ENCODE measurements around the gene SNX13. TPM values are rescaled to one million over a fixed set of nuclear protein-coding genes. Genes with fewer than 3 reads are reported as not detected.

Gene SNX13
- total RNA-seq, 1 experiment from 2014 or later, result 59.7 TPM

DNA sequence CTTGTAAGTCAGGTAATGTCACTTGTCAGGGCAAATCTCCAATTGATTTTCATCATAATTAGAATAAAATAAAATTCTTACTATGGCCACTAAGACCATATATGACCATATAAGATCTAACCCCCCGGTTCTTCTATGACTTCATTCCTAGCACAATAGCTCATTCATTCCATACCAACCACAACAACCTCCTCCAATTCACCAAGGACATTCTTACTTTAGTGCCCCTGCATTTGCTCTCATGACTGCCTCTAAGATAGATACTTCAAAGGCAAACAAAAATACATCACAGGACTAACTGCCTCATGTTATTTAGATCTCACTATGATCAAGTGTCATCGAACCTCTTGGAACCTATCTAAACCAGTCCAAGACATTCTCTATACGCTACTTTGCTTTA is 90.8 kb downstream of the SNX13 start:
- Histone ChIP-seq H3K9me3 (ENCODE audit: low read length) (no peaks in the 10 kb centered on the region), H4K20me1 (ENCODE audit: insufficient read depth, low read depth, low read length) (no peaks in the 10 kb centered on the region), H3K27me3 (ENCODE audit: low read length) (no peaks in the 10 kb centered on the region), H3K4me1 (ENCODE audit: low read length) (no peaks in the 10 kb centered on the region), H3K36me3 (ENCODE audit: insufficient read depth, low read length) (peaks cover 43% of the 10 kb centered on the region), H3K79me2 (ENCODE audit: low read length) (peaks cover 52% of the 10 kb centered on the region), H3K4me2 (ENCODE audit: low read depth, low read length, poor library complexity, severe bottlenecking) (no peak overlapping the region), H2AFZ (ENCODE audit: low read length) (no peak overlapping the region), H3K9ac (ENCODE audit: low read length) (no peak overlapping the region), H3K27ac (ENCODE audit: low read length) (no peak overlapping the region), H3K4me3 (ENCODE audit: low read length) (no peak overlapping the region), H3K9me2 (replicated peaks; ENCODE audit: insufficient read depth, low read length) (no peaks in the 10 kb centered on the region)
- DNase-seq, result no peak

DNA sequence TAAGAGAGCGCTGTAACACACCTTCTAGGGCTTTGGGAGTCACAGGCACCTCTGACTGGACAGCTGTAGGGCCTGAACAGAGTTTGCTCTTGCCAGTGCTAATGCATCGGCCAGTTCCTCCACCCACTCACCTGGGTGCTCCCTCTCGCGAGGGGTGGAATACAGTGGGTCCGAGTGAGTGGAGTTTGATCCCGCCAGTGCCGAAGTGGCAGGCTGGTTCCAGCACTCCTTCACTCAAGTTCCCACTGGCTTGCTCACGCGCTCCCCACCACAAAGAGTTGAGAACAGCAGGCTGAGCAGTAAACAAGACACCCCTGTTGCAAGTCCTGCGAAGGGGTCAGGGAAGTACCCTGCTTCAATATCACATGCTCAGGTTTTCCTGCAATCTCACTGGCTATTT is 91.8 kb downstream of the SNX13 start:
- Histone ChIP-seq H3K27ac (ENCODE audit: low read length) (no peak overlapping the region), H3K4me1 (ENCODE audit: low read length) (no peaks in the 10 kb centered on the region), H3K27me3 (ENCODE audit: low read length) (no peaks in the 10 kb centered on the region), H3K4me2 (ENCODE audit: low read depth, low read length, poor library complexity, severe bottlenecking) (no peak overlapping the region), H3K9ac (ENCODE audit: low read length) (no peak overlapping the region), H4K20me1 (ENCODE audit: insufficient read depth, low read depth, low read length) (no peaks in the 10 kb centered on the region), H3K36me3 (ENCODE audit: insufficient read depth, low read length) (peaks cover 52% of the 10 kb centered on the region), H2AFZ (ENCODE audit: low read length) (no peak overlapping the region), H3K4me3 (ENCODE audit: low read length) (no peak overlapping the region), H3K9me2 (replicated peaks; ENCODE audit: insufficient read depth, low read length) (no peaks in the 10 kb centered on the region), H3K79me2 (ENCODE audit: low read length) (peaks cover 58% of the 10 kb centered on the region), H3K9me3 (ENCODE audit: low read length) (no peaks in the 10 kb centered on the region)
- DNase-seq, result no peak

DNA sequence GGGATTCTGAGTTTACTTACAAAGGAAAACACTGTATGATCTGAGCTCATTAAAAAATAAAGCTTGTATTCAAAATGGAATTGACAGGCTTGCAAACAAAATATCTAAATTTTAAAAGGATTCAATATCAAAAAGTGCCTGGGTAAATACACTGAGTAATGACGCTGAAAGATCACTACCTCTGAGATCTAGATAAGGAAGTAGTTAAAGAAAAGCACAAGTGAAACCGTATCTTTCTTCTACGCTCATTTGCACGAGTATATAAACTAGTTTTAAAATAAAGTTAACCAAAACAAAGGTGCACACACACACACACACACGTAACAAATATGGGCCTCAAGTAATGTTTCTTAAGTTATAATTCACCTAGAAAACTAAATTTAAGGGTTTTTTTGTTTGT is 93.4 kb downstream of the SNX13 start:
- Histone ChIP-seq H3K36me3 (ENCODE audit: insufficient read depth, low read length) (peaks cover 67% of the 10 kb centered on the region), H4K20me1 (ENCODE audit: insufficient read depth, low read depth, low read length) (no peaks in the 10 kb centered on the region), H3K79me2 (ENCODE audit: low read length) (peaks cover 64% of the 10 kb centered on the region), H3K4me1 (ENCODE audit: low read length) (no peaks in the 10 kb centered on the region), H3K4me2 (ENCODE audit: low read depth, low read length, poor library complexity, severe bottlenecking) (no peak overlapping the region), H3K9me3 (ENCODE audit: low read length) (no peaks in the 10 kb centered on the region), H2AFZ (ENCODE audit: low read length) (no peak overlapping the region), H3K9me2 (replicated peaks; ENCODE audit: insufficient read depth, low read length) (no peaks in the 10 kb centered on the region), H3K4me3 (ENCODE audit: low read length) (no peak overlapping the region), H3K9ac (ENCODE audit: low read length) (no peak overlapping the region), H3K27me3 (ENCODE audit: low read length) (no peaks in the 10 kb centered on the region), H3K27ac (ENCODE audit: low read length) (no peak overlapping the region)
- no peak for DNase-seq

DNA sequence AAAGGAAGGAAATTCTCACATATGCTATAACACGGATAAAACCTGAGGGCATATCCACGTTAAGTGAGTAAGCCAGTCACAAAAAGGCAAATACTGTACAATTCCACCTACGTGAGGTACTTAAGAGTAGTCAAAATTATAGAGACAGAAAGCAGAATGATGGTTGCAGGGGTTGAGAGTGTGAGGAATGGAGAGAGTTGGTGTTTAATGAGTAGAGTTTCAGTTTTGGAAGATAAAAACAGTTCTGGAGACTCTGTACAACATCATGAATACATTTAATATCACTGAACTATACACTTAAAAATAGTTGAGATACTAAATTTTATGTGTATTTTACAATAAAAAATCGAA is 95.1 kb downstream of the SNX13 start:
- Histone ChIP-seq H3K9ac (ENCODE audit: low read length) (no peak overlapping the region), H2AFZ (ENCODE audit: low read length) (no peak overlapping the region), H3K27ac (ENCODE audit: low read length) (no peak overlapping the region), H3K79me2 (ENCODE audit: low read length) (peaks cover 67% of the 10 kb centered on the region), H3K9me2 (replicated peaks; ENCODE audit: insufficient read depth, low read length) (no peaks in the 10 kb centered on the region), H3K27me3 (ENCODE audit: low read length) (no peaks in the 10 kb centered on the region), H4K20me1 (ENCODE audit: insufficient read depth, low read depth, low read length) (no peaks in the 10 kb centered on the region), H3K4me2 (ENCODE audit: low read depth, low read length, poor library complexity, severe bottlenecking) (no peak overlapping the region), H3K36me3 (ENCODE audit: insufficient read depth, low read length) (peaks cover 68% of the 10 kb centered on the region), H3K4me1 (ENCODE audit: low read length) (no peaks in the 10 kb centered on the region), H3K4me3 (ENCODE audit: low read length) (no peak overlapping the region), H3K9me3 (ENCODE audit: low read length) (no peaks in the 10 kb centered on the region)
- DNase-seq, result no peak

DNA sequence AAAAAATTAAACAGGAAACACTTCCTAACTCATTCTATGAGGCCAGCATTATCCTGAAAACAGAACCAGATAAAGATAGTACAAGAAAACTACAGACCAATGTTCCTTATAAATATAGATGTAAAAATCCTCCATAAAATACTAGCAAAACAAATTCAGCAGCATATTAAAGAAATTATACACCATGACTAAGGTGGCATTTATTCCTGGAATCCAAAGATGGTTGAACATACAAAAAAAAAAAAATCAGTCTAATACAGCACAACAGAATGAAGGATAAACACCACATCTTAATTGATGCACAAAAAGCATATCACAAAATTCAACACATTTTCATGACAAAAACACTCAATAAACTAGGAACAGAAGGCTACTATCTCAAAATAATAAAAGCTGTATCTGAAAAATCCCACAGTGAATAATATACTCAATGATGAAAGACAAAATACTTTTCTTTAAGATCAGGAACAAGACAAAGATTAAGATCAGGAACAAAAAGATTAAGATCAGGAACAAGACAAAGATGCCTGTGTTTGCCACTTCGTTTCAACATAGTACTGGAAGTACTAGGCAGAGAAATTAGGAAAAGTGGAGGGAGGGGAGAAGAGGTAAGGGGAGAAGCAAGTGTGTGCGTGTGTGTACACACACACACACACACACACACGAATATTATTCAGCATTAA is 95.6 kb downstream of the SNX13 start:
- no peak for DNase-seq
- H3K27me3 ChIP-seq (ENCODE audit: low read length), result no peaks in the 10 kb centered on the region

GRCh38 chr7:17844022-17844421 is 96.3 kb downstream of the SNX13 start:
- H3K27me3 ChIP-seq (ENCODE audit: low read length), result no peaks in the 10 kb centered on the region
- H3K9ac ChIP-seq (ENCODE audit: low read length), result no peak overlapping the region
- peaks cover 69% of the 10 kb centered on the region for H3K36me3 ChIP-seq (ENCODE audit: insufficient read depth, low read length)

More for the DNA sequence above, 95.6 kb downstream of the SNX13 start:
- no peak overlapping the region for H3K9ac ChIP-seq (ENCODE audit: low read length)
- peaks cover 69% of the 10 kb centered on the region for H3K79me2 ChIP-seq (ENCODE audit: low read length)
- H3K27ac ChIP-seq (ENCODE audit: low read length), result no peak overlapping the region
- H4K20me1 ChIP-seq (ENCODE audit: insufficient read depth, low read depth, low read length), result no peaks in the 10 kb centered on the region
- no peaks in the 10 kb centered on the region for H3K9me3 ChIP-seq (ENCODE audit: low read length)
- no peaks in the 10 kb centered on the region for H3K9me2 ChIP-seq (replicated peaks; ENCODE audit: insufficient read depth, low read length)
- no peak overlapping the region for H3K4me2 ChIP-seq (ENCODE audit: low read depth, low read length, poor library complexity, severe bottlenecking)
- peaks cover 70% of the 10 kb centered on the region for H3K36me3 ChIP-seq (ENCODE audit: insufficient read depth, low read length)
- no peaks in the 10 kb centered on the region for H3K4me1 ChIP-seq (ENCODE audit: low read length)
- H2AFZ ChIP-seq (ENCODE audit: low read length), result no peak overlapping the region
- no peak overlapping the region for H3K4me3 ChIP-seq (ENCODE audit: low read length)

GRCh38 chr7:17843041-17843440 is 97.3 kb downstream of the SNX13 start:
- no peaks in the 10 kb centered on the region for H3K9me3 ChIP-seq (ENCODE audit: low read length)
- H4K20me1 ChIP-seq (ENCODE audit: insufficient read depth, low read depth, low read length), result no peaks in the 10 kb centered on the region
- no peak overlapping the region for H2AFZ ChIP-seq (ENCODE audit: low read length)
- H3K9ac ChIP-seq (ENCODE audit: low read length), result no peak overlapping the region
- no peak overlapping the region for H3K4me2 ChIP-seq (ENCODE audit: low read depth, low read length, poor library complexity, severe bottlenecking)
- DNase-seq, result no peak
- H3K4me1 ChIP-seq (ENCODE audit: low read length), result no peaks in the 10 kb centered on the region
- no peaks in the 10 kb centered on the region for H3K27me3 ChIP-seq (ENCODE audit: low read length)
- no peaks in the 10 kb centered on the region for H3K9me2 ChIP-seq (replicated peaks; ENCODE audit: insufficient read depth, low read length)
- H3K27ac ChIP-seq (ENCODE audit: low read length), result no peak overlapping the region
- peaks cover 62% of the 10 kb centered on the region for H3K79me2 ChIP-seq (ENCODE audit: low read length)
- H3K4me3 ChIP-seq (ENCODE audit: low read length), result no peak overlapping the region
- peaks cover 73% of the 10 kb centered on the region for H3K36me3 ChIP-seq (ENCODE audit: insufficient read depth, low read length)

More at GRCh38 chr7:17844022-17844421, 96.3 kb downstream of the SNX13 start:
- no peaks in the 10 kb centered on the region for H4K20me1 ChIP-seq (ENCODE audit: insufficient read depth, low read depth, low read length)
- no peak overlapping the region for H3K4me3 ChIP-seq (ENCODE audit: low read length)
- no peak overlapping the region for H3K4me2 ChIP-seq (ENCODE audit: low read depth, low read length, poor library complexity, severe bottlenecking)
- no peak overlapping the region for H2AFZ ChIP-seq (ENCODE audit: low read length)
- H3K9me2 ChIP-seq (replicated peaks; ENCODE audit: insufficient read depth, low read length), result no peaks in the 10 kb centered on the region
- H3K4me1 ChIP-seq (ENCODE audit: low read length), result no peaks in the 10 kb centered on the region
- DNase-seq, result no peak
- H3K27ac ChIP-seq (ENCODE audit: low read length), result no peak overlapping the region
- no peaks in the 10 kb centered on the region for H3K9me3 ChIP-seq (ENCODE audit: low read length)
- peaks cover 63% of the 10 kb centered on the region for H3K79me2 ChIP-seq (ENCODE audit: low read length)

DNA sequence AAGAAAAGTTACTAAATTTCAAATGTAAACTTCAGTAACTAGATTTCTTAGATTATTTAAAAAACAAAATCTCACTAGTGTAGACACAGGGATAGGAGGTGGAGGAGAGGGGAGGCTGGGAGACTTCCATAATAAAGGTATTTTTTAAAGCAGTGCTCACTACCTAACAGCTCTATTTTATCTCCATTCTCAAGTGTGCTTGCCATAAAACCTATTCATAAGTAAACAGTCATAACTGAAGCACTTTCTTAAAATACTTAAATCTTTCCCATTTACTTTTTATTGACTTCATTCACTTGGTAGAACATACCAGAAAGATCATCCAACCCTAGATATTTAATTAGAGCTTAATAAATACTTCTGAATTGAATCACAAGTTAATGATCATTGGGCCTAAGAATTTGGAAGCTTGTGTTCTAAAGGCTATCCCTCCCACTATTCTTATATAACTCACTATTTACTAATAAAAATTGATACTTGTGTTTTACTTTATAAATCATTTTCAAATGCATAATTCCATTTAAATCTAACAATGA is 107.4 kb downstream of the SNX13 start:
- no peaks in the 10 kb centered on the region for H4K20me1 ChIP-seq (ENCODE audit: insufficient read depth, low read depth, low read length)
- peaks cover 4% of the 10 kb centered on the region; the same call in 1 of the 2 replicates for H3K9me2 ChIP-seq (replicated peaks; ENCODE audit: insufficient read depth, low read length)
- H3K4me3 ChIP-seq (ENCODE audit: low read length), result no peak overlapping the region
- no peak overlapping the region for H3K27ac ChIP-seq (ENCODE audit: low read length)
- H3K4me1 ChIP-seq (ENCODE audit: low read length), result no peaks in the 10 kb centered on the region
- no peak overlapping the region for H2AFZ ChIP-seq (ENCODE audit: low read length)
- H3K36me3 ChIP-seq (ENCODE audit: insufficient read depth, low read length), result peaks cover 31% of the 10 kb centered on the region; the same call in 1 of the 2 replicates
- no peak overlapping the region for H3K9ac ChIP-seq (ENCODE audit: low read length)
- H3K9me3 ChIP-seq (ENCODE audit: low read length), result no peaks in the 10 kb centered on the region
- no peaks in the 10 kb centered on the region for H3K27me3 ChIP-seq (ENCODE audit: low read length)
- peaks cover 19% of the 10 kb centered on the region; the same call in 1 of the 2 replicates for H3K79me2 ChIP-seq (ENCODE audit: low read length)
- no peak overlapping the region for H3K4me2 ChIP-seq (ENCODE audit: low read depth, low read length, poor library complexity, severe bottlenecking)
- no peak for DNase-seq
